ENCODE measurements around the gene PRKAG2. TPM values are rescaled to one million over a fixed set of nuclear protein-coding genes. Genes with fewer than 3 reads are reported as not detected.
A peak's percentile ranks its signal among the peaks of the same experiment; 100 is the strongest.
"Not testable (repeated sequence)": the region's sequence is repeated elsewhere in the genome, so short reads cannot be mapped to it uniquely, and the experiment has no call there.

PRKAG2 gene
- total and polyA plus RNA-seq, 12 donors = 3.8 to 17.3 (median 10.9) TPM

DNA sequence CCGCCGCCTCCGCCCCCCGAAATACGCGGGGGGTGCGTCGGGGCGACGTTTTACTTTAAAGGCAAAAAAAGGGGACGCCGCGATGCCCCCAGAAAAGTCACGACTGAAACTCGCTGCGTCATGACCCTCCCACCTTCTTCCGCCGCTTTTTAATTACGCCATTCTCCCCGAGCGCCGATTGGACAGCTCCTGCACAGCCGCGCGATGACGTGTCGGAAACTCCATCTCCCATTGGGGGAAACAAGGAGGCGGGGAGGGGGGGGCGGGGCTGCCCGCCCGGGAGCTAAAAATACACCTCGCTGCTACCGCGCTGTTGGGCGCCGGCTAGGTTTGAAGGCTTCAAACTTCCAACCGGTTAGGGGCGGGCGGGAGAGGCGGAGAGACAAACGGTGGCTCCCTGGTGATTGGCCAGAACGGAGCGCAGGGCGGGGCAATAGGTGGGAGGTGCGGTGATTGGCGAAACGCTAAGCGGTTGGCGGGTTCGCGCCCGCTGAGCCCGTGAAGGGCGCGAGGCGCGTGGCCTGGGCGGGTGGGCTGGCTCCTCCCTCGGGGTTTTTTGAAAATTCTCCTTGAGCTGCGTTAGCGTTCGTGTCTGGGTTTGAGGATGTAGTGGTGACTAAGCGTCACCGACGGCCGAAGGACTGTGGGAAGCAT lies 357.0 kb downstream of the PRKAG2 start, which contains the start of gene RHEB:
TSS of gene RHEB (minus strand) at position 131 of the 654 bp plus-strand sequence. CDS start 384 bp downstream, outside the sequence.
- peak; percentile 99 to 100 (median 99) for DNase-seq
- Histone ChIP-seq H3K27me3 (no peaks in the 10 kb centered on the region), H3K9me3 (replicated peaks in 1 of 3) (no peaks in the 10 kb centered on the region), H3K27ac (peak within 1 kb of the TSS; percentile 93 to 100 (median 99)), H3K4me3 (peak within 1 kb of the TSS; percentile 17 to 89 (median 39)), H3K36me3 (replicated peaks in 1 of 2) (no peaks in the 10 kb centered on the region), H3K4me1 (replicated peaks in 1 of 2) (peaks cover 15 to 42% of the 10 kb centered on the region in 2 donors)
- intact Hi-C loops (cut with DNase I) = loop anchor here (10.0 kb wide), 1 partner anchor 55 kb away; no protein-coding TSS in a partner anchor
- TF ChIP-seq, protein P1, sequence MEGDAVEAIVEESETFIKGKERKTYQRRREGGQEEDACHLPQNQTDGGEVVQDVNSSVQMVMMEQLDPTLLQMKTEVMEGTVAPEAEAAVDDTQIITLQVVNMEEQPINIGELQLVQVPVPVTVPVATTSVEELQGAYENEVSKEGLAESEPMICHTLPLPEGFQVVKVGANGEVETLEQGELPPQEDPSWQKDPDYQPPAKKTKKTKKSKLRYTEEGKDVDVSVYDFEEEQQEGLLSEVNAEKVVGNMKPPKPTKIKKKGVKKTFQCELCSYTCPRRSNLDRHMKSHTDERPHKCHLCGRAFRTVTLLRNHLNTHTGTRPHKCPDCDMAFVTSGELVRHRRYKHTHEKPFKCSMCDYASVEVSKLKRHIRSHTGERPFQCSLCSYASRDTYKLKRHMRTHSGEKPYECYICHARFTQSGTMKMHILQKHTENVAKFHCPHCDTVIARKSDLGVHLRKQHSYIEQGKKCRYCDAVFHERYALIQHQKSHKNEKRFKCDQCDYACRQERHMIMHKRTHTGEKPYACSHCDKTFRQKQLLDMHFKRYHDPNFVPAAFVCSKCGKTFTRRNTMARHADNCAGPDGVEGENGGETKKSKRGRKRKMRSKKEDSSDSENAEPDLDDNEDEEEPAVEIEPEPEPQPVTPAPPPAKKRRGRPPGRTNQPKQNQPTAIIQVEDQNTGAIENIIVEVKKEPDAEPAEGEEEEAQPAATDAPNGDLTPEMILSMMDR (IDR thresholded peaks at IDR 0.05) = no peak
- TF ChIP-seq POLR2A (IDR thresholded peaks at IDR 0.05) = peak in 1 of 2 donors; percentile 56
- 0 to 1% (median 0%) methylated on average over 30 to 56 of the region's 66 CpGs for WGBS, 4 donors

DNA sequence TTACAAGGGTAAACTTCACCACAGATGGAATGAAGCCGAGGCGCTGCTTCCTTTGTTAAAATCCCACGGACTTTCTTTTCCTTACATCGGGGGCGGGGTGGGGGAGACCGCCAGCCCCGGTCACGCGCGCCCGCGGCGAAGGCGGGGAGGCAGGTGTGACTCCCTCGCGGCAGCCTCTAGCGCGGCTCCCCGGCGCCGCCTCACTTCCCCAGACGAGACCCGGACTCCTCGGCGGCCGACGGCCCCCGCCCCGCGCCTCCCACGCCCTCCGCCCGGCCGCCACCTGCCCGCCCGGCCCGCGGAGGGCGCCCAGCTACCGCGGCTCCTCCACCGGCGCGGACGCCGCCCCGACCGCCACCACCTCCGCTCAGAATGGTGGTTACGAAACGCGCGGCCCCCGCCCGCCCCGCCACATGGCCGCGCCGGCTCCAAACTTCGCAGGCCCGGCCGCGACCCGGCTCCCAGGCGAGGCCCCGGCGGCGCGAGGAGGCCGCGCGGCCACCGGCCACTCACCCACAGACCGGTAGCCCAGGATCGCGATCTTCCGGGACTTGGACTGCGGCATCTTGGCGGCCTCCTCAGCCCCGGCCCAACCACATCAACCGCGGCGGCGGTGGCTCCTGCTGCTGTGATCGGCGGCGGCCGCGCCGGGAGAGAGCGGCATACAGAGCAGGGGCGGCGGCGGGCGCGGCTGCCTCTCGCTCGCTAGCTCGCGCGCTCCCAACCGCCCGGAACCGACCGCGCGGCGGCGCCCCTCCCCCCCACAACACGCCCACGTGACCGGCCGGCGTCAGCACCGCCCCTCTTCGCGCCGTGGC lies 357.8 kb downstream of the PRKAG2 start:
- intact Hi-C loops (cut with DNase I) = loop anchor here (10.0 kb wide), 1 partner anchor 54 kb away; no protein-coding TSS in a partner anchor
- TF ChIP-seq POLR2A (IDR thresholded peaks at IDR 0.05) = peak; percentile 52 to 57
- TF ChIP-seq, protein P1 (IDR thresholded peaks at IDR 0.05) = peak in 2 of 6 experiments; percentile 1 to 20
- 0% methylated on average over 8 to 109 of the region's 118 CpGs; no CpG with 5 or more reads in 1 of the 4 donors for WGBS, 4 donors
- not testable (repeated sequence) for H3K27me3 ChIP-seq; H3K9me3 ChIP-seq (replicated peaks in 1 of 3); H3K36me3 ChIP-seq (replicated peaks in 1 of 2)
- Histone ChIP-seq H3K4me1 (replicated peaks in 1 of 2) (peaks cover 15 to 49% of the 10 kb centered on the region in 2 donors), H3K27ac (peak overlapping the region; percentile 93 to 100 (median 99)), H3K4me3 (peak overlapping the region; percentile 17 to 89 (median 39))
- DNase-seq = peak; percentile 34 to 79 (median 56)

DNA sequence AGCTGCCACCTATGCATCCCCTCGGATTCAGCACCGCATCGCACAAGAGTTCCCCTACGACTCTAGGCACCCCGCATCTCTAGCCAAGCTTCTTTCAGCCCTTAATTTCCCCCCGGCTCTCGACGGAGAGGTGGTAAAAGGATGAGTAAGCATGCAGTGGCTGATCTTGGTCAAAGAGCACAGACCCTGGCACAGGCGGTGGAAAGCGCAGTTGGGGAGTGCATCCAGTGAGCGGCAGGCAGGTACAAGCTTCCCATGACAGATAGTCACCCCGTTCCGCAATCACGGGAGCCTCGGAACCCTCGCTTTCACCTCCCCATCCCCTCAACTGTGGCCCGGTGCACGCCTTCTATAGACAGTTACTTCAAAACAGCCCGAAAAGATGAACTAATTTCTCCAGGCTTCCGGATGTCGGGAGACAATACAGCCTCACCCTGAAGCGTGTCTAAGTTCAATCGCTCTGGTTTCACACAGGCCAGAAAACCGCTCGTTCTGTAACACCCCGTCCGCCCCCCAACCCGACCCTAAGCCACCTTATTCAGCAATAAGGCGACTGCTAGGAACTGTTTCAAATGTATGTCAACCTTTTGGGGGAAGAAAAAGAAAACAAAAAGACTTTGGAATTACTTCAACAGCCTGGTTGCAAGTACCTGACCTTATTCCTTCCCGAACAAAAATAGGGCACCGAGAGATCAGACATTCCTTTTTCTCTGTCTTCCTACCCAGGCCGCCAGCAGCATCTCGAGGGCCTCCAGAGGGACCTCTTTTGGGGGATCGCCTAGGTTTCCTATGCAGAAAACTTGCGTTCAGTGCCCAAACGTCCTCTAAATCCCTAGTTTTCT lies 358.6 kb downstream of the PRKAG2 start:
- intact Hi-C loops (cut with DNase I) = loop anchor here (10.0 kb wide), 1 partner anchor 54 kb away; no protein-coding TSS in a partner anchor
- Histone ChIP-seq H3K27me3 (no peaks in the 10 kb centered on the region), H3K4me3 (peak overlapping the region; percentile 17 to 89 (median 39)), H3K4me1 (replicated peaks in 1 of 2) (peaks cover 15 to 55% of the 10 kb centered on the region in 2 donors), H3K36me3 (replicated peaks in 1 of 2) (no peaks in the 10 kb centered on the region), H3K9me3 (replicated peaks in 1 of 3) (no peaks in the 10 kb centered on the region), H3K27ac (peak overlapping the region; percentile 93 to 100 (median 99))
- TF ChIP-seq, protein P1 (IDR thresholded peaks at IDR 0.05) = no peak
- TF ChIP-seq POLR2A (IDR thresholded peaks at IDR 0.05) = peak; percentile 18 to 76
- 1 to 4% (median 2%) methylated on average over 33 to 36 of the region's 36 CpGs for WGBS, 4 donors
- DNase-seq = peak; percentile 74 to 89 (median 80)
